HG03097 (cell line): Measurements from ENCODE around the gene LPP.
A peak's percentile ranks its signal among the peaks of the same experiment; 100 is the strongest.

Experiments
- ATAC-seq: cut with Tn5 transposase; IDR thresholded peaks from one replicate; pipeline ENCODE4 v1.9.1; 2021; ENCODE audit not compliant: unreplicated experiment, low FRiP score

Gene LPP

DNA sequence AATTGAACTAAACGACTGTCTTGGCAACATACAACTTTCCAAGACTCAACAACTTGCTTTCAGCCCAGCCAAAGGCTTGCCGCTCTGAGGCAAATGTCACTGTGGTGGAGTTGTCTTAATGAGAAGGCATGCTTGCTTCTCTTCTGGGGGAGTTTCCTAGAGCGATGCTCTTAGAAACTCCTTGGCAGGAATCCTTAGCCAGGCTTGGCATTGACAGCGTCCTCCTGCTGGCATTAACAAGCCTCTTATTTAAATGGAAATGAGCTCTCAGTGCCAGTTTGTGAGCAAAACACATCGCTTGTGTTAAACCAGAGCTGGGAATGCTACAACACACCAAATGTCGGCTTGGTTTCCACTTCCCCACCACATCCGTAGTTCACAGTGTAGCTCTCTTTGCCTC, 752.3 kb downstream of the LPP start:
- ATAC-seq: no peak

DNA sequence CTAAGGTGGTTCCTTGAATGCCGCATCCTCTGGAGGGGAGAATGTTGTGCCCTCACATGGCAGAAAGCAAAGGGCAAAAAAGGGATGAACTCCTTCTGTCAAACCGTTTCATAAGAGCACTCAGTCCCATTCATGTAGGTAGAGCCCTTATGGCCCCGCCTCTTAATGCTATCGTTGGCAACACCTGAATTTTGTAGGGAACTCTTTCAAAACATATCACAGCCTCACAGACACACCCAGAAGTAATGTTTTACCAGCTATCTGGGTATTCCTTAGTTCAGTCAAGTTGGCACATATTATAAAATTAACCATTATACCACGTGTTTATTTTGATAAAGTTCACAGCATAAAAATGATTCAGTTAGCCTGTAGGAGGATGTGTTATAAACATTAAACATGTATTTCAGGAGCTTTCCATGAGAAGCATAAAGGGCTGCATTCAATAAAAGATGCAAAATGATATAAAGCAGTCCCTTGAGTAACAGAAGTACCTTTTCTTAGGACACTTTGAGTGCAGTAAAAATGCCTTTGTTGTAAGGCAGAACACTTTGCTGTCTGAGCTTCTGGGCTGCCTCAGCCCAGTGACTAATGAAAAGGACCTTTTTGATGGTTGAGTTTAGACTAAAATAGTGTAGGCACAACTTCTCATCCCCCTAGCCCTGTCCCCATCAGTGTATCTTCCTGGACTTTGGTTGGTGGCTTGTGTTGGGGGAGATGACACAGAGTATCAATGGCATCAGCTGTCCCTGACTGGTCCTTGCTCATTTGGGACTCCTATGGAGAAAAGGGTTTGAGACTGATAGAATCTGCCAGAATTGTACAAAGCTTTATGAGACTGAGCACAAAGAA, 754.3 kb downstream of the LPP start:
- no peak for ATAC-seq

DNA sequence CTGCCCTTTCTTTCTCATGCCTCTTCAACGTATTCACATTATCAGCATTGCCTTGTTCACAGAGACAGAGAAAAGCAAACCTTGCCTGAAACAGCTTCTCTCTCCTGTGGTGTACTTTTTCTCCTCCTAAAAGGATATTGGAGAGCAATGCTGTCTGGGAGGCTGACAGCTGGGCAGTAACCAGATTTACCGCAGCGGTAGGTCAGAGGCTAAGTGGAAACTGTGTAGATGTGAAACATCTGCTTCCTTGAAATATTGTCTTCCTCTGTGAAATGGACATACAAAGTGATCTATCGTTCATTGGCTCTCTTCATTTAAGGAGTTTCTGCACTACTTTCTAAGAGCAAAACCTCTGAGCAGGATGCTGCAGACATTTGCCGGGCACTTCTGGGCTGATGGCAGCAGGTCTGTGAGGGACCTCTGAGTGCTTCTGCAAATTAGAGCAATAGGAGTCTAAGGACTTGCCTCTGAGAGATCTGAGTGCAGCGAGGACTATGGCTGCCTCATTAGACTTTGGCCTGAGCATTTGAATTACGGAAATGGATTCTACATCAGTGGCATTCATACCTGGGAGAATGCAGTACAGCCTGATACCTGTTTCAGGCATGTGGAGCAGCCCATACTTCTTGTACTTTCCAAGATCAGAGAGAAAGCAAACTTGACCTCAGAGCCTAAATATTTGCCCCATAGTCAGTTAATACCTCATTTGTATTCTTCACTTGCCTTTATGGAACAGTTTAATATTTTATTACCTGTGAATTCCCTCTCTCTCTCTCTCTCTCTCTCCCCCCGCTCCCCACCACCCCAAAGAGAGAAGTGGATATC, 757.3 kb downstream of the LPP start:
- no peak for ATAC-seq

DNA sequence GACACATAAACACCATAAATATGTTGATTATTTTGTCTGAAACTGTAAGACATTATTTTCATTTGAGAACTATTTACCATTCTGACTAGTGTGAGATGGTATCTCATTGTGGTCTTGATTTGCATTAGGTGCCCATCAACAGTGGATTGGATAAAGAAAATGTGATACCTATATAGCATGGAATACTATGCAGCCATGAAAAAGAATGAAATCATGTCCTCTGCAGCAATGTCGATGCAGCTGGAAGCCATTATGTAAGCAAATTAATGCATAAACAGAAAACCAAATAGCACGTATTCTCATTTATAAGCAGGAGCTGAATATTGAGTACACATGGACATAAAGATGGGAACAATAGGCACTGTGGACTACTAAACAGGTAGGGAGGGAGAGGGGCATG, 759.1 kb downstream of the LPP start:
- no peak for ATAC-seq

DNA sequence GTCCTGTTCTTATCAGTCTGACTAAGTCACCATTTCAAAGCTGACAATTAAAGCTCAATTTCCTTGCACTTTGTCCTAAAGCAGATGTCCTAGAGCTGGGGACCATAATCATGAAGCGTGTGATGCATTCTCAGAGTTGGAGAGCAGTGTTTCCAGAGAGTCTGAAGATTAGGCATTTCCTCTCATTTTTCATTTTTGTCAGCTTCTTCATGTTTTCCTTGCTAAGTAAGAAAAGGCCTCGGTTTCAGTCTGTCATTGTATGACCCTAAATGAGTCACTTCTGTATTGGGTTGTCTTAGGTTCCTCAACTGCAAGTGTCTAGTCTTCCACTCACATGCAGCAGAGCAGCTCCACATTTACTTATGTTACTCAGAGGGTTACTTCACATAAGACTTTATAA, 760.6 kb downstream of the LPP start:
- ATAC-seq: no peak

DNA sequence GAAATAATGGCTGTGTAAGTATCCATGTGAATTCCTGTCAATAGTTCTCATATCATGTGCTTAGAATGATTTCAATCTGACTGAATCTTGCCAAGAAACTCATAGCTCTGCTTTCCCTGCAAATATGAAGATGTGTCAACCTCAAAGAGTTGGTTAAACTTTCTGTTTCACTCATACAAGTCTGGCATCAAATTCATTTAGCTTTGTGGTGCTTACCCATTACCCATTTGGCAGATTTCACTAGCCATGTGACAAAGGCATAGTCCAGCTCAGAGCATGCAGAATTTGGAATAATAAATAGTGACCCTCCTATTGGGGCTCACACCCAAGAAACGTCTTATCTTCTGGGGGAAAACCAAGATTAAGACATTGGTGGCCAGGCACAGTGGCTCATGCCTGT, 761.2 kb downstream of the LPP start:
- no peak for ATAC-seq

DNA sequence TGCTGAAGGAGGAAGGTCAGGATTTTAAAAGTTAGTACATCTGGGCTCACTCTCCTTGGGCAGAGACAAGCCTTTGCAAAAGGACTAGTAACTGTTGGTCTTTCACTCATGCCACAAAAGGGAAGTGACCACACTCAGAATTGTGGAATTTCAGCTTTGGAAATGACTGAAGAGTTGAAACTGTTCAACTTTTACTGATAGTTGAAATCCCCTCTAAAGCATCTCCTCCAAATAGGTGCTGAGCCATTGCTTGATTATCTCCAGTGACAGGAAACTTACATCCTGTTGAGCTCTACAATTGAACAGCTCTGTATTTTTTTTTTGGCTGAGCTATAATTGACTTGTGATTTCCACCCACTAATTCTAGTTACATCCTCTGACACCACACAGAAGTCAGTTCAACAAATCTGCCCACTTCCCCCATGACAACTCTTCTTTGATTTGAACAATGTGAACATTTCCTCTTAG, 763.0 kb downstream of the LPP start:
- ATAC-seq: peak; percentile 46

DNA sequence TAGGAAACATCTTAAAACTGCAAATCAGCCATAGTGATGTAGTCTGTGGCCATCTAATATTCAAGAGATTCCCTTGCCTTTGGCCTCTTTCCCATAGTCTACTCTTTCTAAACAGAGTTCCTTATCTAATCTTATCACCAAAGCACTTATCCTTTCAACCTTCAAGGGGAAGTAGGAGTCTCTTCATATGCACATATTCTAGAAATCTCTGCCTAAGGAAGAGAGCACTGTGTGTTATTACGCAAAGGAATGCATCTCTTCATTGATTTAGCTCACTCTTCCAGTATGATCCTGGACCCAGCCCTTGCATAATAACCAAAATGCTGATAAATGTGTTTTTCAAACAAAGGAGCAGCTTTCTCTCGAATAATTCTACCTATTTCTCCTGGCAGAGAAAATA, 764.1 kb downstream of the LPP start:
- ATAC-seq: no peak

DNA sequence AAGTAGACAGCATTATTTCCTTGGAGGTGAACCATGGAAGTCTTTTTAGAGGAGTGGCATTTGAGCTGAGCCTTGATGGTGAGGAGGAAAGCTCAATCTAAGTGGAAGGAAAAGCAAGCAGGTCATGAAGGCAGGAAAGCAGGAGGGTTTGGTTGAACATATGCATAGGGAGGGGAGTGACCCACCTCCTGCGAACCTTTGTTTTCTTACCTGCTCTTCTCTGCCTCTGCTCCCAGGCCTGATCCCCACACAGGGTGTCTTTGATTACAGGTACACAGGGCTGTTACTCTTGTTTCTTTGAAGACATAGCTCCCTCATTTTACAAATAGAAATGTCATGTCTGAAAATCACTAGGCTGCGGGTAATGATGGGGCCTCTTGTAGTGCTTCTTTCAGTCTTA, 769.7 kb downstream of the LPP start:
- no peak for ATAC-seq

DNA sequence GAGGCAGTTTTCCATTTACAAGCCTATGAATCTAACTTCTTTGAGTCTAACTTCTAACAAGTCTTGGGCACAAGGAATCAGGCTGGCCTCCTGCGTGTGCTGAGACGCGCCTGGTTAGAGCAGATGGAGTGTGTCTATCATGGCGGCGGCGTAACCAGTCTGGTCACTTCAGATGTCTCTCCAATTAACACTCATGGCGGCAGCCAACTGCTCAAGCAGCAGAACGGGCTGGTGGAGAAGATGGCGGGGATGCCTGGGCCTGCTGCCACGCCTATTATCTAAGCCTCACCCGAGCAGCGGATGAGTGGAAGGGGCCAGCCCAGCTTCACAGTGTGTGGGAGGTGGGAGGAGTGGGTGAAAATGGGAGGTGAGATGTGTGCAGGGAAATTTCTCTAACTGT, 771.4 kb downstream of the LPP start:
- no peak for ATAC-seq

DNA sequence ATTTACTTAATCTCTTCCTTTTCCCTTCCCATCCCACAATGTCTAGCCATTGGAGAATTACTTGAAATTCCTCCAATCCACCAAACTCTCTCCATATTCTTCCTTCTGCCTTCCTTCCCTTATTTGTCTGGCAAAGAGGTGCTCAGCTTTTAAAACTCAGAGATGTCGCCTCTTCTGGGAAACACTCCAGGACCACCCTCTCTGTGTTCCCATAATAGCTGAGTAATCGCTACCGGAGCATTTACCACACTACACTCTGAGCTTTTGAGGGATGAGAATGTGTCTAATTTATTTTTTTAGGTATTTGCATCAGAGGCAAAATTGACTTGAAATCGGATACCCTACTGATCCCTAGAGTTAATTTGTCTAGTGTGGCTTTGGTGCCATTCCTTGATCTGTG, 772.2 kb downstream of the LPP start:
- ATAC-seq: no peak

DNA sequence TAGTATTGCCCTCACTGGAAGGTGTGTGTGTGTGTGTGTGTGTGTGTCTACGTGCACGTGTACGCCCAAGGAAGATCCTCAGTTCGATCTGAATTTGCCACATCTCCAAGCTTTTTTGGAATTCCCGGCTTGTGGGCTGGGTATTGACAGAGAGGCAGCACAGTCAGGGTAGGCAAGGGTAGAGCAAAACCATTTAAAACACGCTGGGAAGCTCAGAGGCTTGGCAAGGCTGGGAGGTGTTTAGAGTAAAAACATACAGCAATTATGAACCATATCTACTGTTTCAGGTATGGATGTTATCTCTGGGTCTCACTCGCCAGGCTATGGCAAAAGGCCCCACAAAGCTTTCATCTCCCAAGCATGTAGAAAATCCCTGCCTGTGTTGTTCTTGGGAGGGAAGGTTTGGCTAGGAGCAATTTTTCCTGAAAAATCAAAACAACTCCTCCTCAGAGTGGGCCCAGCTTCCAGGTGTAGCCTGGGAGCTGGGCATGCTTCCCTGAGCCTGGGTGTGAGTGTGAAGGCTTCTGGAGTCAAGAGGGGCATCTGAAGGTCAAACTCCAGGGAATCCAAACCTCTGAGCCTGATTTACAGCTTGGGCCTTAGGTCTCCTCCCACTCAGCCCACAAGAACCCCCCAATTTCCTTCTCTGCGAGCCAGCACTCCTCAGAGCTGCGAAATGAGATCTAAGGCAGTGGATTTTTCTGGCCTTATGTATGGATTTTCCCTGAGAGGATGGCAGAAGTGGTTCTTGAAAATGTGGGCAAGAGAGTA, 773.0 kb downstream of the LPP start:
- ATAC-seq: no peak

DNA sequence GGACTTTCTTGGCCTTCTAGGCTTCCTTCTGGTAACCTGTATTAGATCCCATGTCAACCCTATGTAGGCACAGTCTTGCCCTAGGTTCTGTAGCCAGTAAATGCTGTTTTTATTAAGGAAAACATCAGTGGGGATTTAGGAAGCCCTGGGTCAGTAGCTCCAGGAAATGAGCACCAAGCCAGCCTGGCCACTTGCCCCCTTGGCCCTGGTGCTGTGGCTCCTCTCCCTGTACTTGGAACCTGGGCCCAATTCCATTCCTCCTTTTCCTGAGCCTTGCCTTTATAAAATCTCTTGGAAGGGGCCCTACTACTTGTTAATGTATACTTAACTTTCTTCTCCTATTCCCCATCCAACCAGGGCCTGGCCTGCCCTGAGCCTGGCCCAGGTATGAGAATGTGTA, 774.0 kb downstream of the LPP start:
- ATAC-seq: no peak

DNA sequence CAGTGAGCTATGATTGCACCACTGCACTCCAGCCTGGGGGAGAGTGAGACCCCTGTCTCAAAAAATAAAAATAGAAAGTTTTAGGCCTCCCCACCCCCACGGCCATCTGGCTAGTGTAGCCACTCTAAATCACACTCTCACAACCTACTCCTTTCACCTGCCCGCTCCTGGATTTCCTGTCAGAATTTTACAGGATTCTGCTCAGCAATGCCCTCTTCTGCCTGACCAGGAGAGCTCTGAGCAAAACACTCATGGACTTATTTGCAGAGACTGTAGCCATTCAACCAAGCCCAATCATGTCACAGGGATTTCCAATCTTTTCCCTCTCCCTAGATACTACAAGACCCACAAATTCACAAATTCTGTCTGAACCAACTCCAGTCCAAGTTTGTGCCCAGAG, 775.2 kb downstream of the LPP start:
- no peak for ATAC-seq

DNA sequence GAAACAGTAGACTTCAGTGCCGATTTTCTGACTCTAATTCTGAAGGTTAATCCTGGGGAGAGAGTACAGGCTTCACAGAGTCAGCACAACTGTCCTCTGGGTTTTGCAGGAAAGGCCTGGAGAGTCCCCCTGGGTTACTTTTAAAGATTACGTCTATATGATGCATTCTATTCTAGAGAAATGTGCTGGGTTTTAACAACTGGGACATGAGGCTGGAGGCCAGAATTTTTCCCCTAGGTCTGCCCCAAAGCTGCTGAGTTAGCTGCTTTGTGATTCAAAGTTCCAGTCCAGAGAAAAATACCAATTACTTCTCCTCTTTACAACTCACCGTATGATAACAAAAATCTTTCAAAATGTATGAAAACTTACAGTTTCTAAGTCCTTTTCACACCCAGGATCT, 777.1 kb downstream of the LPP start:
- no peak for ATAC-seq

DNA sequence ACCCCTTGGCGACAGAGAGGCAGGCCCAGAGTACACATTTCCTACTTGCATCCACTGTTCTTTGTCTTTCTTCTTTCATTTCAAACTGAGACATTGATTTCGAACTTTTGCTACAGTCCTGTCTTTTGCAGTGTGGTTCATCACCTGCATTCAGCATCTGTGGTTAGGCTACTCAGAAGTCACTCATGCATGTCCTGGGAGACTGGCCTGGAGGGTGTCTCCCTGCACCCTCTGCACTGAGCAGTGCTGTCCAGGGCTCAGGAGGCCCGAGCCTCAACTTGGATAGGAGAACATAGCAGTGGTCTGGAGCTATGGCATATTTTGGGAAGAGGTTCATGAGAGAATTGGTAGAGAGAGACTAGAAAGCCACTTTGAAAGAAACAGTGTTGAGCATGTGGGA, 777.6 kb downstream of the LPP start:
- no peak for ATAC-seq

DNA sequence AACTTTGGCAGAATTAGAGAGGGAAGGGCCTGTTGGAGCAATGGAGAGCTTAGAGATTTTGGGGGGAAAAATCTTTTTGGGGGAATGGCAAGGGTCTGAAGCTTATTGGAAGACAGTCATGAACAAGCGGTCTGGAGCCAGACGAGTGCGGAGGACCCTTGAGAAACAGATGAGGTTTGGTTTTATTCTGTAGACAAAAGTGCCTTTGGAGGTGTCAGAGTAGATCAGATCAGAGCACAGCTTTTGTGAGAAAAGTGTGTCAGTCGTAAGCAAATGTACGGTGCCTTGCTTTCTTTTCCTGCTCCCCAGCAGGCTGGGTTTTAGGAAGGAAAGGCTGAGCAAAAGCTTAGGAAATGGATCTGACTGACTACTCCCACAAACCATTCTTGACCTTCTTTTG, 781.0 kb downstream of the LPP start:
- ATAC-seq: no peak

DNA sequence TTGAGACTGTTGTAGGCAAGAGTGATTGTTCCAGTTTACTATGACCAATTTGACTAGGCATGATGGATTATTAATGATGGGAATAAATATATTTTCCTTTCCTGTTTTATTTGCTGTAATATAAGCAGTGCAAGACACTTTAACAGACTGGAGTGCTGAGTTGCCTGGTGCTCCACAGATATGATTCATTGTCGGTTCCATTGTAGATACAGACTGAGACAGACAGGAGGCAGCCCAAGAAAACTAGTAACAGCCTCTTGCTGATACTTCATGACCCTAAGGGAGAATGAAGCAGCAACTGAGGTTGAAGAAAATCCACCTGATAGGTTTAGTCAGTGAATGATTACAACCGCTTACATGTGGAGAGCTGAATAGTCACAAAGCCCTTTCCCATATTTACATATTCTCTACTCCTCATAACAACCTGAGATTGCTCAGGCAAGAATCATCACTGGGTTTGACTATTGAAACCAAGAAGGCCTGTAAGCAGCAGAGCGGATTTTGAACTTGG, 782.7 kb downstream of the LPP start:
- ATAC-seq: no peak

DNA sequence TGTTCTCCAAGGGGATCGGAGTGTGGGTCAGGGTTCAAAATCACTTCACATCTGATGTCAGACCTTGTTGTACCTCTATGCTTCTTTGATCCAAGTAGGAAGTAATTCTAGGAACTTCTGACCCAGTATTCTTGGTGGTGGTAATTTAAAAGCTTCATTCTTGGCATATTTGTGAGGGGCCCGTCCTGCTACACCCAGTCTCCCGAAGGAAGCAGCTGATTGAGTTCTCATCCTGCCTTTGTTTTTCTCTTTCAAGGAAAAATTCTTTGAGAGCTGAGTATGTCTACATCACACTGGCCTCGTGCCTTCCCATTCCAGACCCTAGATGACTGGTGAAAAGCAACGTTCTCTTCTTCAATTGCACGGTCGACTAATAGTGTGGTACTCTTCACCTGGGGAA, 783.4 kb downstream of the LPP start:
- ATAC-seq: no peak

DNA sequence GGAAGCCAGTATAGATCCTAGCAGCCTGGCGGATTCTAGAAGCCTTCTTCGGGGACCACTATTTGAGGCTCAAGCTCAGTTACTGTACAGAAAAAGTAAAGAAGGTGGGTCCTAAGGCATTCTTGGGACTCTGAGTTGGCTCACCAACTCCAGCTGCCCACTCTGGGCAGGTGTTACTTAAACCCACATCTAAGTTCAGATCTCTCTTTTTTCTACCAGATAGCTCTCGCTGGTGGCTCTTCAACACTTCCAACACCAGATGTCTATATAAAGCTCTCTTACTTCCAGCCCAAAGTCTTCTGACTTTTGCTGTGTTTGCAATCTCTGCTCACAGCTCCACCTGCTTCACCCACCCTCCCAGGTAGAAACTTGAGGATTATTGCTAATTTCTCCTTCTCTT, 785.0 kb downstream of the LPP start:
- ATAC-seq: no peak
